Mucosa of rectum (tissue), 2 donors: ENCODE data around the gene CEP128.

Source experiments
- H3K27ac ChIP-seq, 2 donors: one replicate each; pipeline ENCODE4 v1.7.0; 2013; ENCODE audit warnings: inconsistent platforms in 2 of 2, low read depth in 2 of 2, low read length in 2 of 2
- H3K27me3 ChIP-seq, 2 donors: one replicate each; pipeline ENCODE4 v1.7.0; 2013; ENCODE audit warnings: low read length in 2 of 2; ENCODE audit not compliant: control insufficient read depth in 2 of 2, insufficient read depth in 2 of 2
- H3K36me3 ChIP-seq, 2 donors: one replicate each; pipeline ENCODE4 v1.7.0; 2013; ENCODE audit warnings: low read length in 2 of 2; ENCODE audit not compliant: control insufficient read depth in 2 of 2, insufficient read depth in 2 of 2
- H3K4me1 ChIP-seq, 2 donors: one replicate each; pipeline ENCODE4 v1.7.0; 2013; ENCODE audit warnings: low read length in 2 of 2, mild to moderate bottlenecking in 1 of 2; ENCODE audit not compliant: control insufficient read depth in 2 of 2, insufficient read depth in 2 of 2
- H3K4me3 ChIP-seq, 2 donors: one replicate each; pipeline ENCODE4 v1.7.0; 2013; ENCODE audit warnings: low read length in 2 of 2
- H3K9ac ChIP-seq, 2 donors: one replicate each; pipeline ENCODE4 v1.7.0; 2013; ENCODE audit warnings: low read length in 2 of 2, low read depth in 1 of 2, mild to moderate bottlenecking in 1 of 2
- H3K9me3 ChIP-seq, 2 donors: one replicate each; pipeline ENCODE4 v1.7.0; 2013; ENCODE audit warnings: low read length in 2 of 2; ENCODE audit not compliant: control insufficient read depth in 2 of 2
- donor health status: healthy.
- donor health status: Normal muscosa, but diverticular disease.

CEP128 gene

GRCh38 chr14:80634106-80634758, 307.3 kb downstream of the CEP128 start:
- Histone ChIP-seq H3K4me1 (no peaks in the 10 kb centered on the region), H3K27me3 (no peaks in the 10 kb centered on the region), H3K9me3 (no peaks in the 10 kb centered on the region), H3K4me3 (no peak overlapping the region), H3K36me3 (no peaks in the 10 kb centered on the region), H3K9ac (no peak overlapping the region), H3K27ac (no peak overlapping the region)

- Histone ChIP-seq H3K27ac (no peak overlapping the region), H3K9me3 (no peaks in the 10 kb centered on the region), H3K4me3 (no peak overlapping the region), H3K9ac (no peak overlapping the region), H3K4me1 (no peaks in the 10 kb centered on the region), H3K36me3 (no peaks in the 10 kb centered on the region), H3K27me3 (no peaks in the 10 kb centered on the region)
These were observed 311.9 kb downstream of the CEP128 start for GRCh38 chr14:80629606-80630005.

DNA sequence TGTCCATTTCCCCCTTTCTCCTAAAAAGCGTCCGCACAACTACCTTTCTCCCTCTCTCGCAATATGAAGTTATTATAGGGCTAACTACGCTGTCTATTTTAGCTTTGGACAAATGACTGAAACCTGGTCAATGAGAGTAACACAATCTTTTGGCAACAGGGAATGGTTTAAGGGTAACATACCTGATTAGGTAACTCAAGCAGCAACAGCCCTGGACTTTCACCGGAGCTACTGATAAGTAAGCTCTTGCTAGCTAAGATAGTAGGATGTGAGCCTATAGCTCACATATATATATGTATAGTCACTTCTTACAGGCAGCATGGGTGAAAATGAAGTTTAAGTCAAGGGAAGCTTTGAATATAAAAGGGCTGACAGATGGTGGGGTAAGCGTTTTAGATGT, 313.0 kb downstream of the CEP128 start:
- Histone ChIP-seq H3K4me3 (no peak overlapping the region), H3K27ac (no peak overlapping the region), H3K9me3 (no peaks in the 10 kb centered on the region), H3K36me3 (no peaks in the 10 kb centered on the region), H3K9ac (no peak overlapping the region), H3K27me3 (no peaks in the 10 kb centered on the region), H3K4me1 (no peaks in the 10 kb centered on the region)

- Histone ChIP-seq H3K4me1 (no peaks in the 10 kb centered on the region), H3K27ac (no peak overlapping the region), H3K4me3 (no peak overlapping the region), H3K9ac (no peak overlapping the region), H3K9me3 (no peaks in the 10 kb centered on the region), H3K27me3 (no peaks in the 10 kb centered on the region), H3K36me3 (no peaks in the 10 kb centered on the region)
These were observed 313.8 kb downstream of the CEP128 start for GRCh38 chr14:80627745-80628144.

- no peak overlapping the region for H3K4me3 ChIP-seq
- H3K4me1 ChIP-seq, result no peaks in the 10 kb centered on the region
- no peaks in the 10 kb centered on the region for H3K36me3 ChIP-seq
- H3K27me3 ChIP-seq, result no peaks in the 10 kb centered on the region
- no peak overlapping the region for H3K9ac ChIP-seq
- H3K27ac ChIP-seq, result no peak overlapping the region
- H3K9me3 ChIP-seq, result no peaks in the 10 kb centered on the region
These were observed 317.0 kb downstream of the CEP128 start for GRCh38 chr14:80624581-80624980.

DNA sequence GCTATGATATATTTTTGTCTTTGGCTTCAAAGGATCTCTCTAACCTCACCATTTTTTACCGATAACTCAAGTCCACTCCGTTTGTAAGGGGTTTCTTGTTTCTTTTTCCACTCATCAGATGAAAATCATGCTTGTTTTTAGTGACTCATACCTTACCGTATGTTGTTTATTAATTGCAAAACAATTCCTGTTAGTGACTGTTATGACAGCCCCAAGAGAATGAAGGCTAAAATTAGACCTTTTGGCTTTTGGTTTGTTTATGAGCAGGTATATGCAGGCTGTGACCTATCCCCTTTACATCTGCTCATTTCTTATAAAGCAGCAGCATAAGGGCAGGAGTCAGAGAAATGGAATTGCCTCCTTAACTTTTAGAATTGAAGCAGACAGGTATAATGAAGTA, 319.8 kb downstream of the CEP128 start:
- Histone ChIP-seq H3K36me3 (no peaks in the 10 kb centered on the region), H3K4me1 (no peaks in the 10 kb centered on the region), H3K27me3 (no peaks in the 10 kb centered on the region), H3K27ac (no peak overlapping the region), H3K9me3 (no peaks in the 10 kb centered on the region), H3K9ac (no peak overlapping the region), H3K4me3 (no peak overlapping the region)

GRCh38 chr14:80620434-80620833, 321.1 kb downstream of the CEP128 start:
- Histone ChIP-seq H3K27me3 (no peaks in the 10 kb centered on the region), H3K9me3 (no peaks in the 10 kb centered on the region), H3K36me3 (no peaks in the 10 kb centered on the region), H3K27ac (no peak overlapping the region), H3K4me1 (no peaks in the 10 kb centered on the region), H3K4me3 (no peak overlapping the region), H3K9ac (no peak overlapping the region)

- H3K9me3 ChIP-seq, result no peaks in the 10 kb centered on the region
- H3K36me3 ChIP-seq, result no peaks in the 10 kb centered on the region
- H3K27me3 ChIP-seq, result no peaks in the 10 kb centered on the region
- no peak overlapping the region for H3K9ac ChIP-seq
- H3K4me3 ChIP-seq, result no peak overlapping the region
- H3K27ac ChIP-seq, result no peak overlapping the region
- H3K4me1 ChIP-seq, result no peaks in the 10 kb centered on the region
These were observed 322.7 kb downstream of the CEP128 start for GRCh38 chr14:80618751-80619329.

DNA sequence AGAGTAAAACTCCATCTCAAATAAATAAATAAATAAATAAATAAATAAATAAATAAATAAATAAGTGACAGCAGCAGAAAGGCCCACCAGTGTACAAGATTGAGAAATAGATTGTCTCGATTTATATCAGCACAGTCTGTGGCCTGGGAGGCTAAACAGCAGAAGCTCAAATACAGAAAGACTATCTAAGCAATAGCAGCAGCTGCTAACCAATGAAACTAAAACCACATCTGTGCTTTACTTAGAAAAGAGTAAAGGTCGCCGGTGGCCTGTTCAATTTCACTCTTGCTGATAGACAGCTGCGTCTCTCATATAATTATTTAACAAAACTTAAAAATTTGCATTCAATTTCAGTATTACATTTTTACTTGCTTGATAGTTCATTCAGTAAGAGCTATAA, 325.7 kb downstream of the CEP128 start:
- no peaks in the 10 kb centered on the region for H3K9me3 ChIP-seq
- no peak overlapping the region for H3K4me3 ChIP-seq
- H3K27me3 ChIP-seq, result no peaks in the 10 kb centered on the region
- H3K36me3 ChIP-seq, result no peaks in the 10 kb centered on the region
- no peak overlapping the region for H3K9ac ChIP-seq
- no peak overlapping the region for H3K27ac ChIP-seq
- H3K4me1 ChIP-seq, result no peaks in the 10 kb centered on the region

- Histone ChIP-seq H3K4me3 (no peak overlapping the region), H3K27ac (no peak overlapping the region), H3K36me3 (no peaks in the 10 kb centered on the region), H3K9me3 (no peaks in the 10 kb centered on the region), H3K4me1 (no peaks in the 10 kb centered on the region), H3K27me3 (no peaks in the 10 kb centered on the region), H3K9ac (no peak overlapping the region)
These were observed 332.5 kb downstream of the CEP128 start for GRCh38 chr14:80609055-80609454.
